Right lobe of liver (tissue), 4 donors: ENCODE results near the gene INTS3.

Source experiments
- POLR2A ChIP-seq: fragments of 450-650 bp; IDR thresholded peaks from one replicate; pipeline ENCODE4 v1.6.1; 2017; ENCODE audit warnings: antibody characterized with exemption, mild to moderate bottlenecking
- TF ChIP-seq, protein P1 (sequence below), 4 donors: fragments of 200-600 bp in 3 of 4; fragments of 450-650 bp in 1 of 4; IDR thresholded peaks; one replicate each; pipeline versions ENCODE4 v1.5.1 to v1.8.0; 2016 to 2022; ENCODE audit warnings: antibody characterized with exemption in 4 of 4, mild to moderate bottlenecking in 2 of 4
- donor health status: DM: no; HTN: no; CAD: no.
- donor health status: DM: no; HTN: no; CAD: no.
- donor health status: DM: no; HTN: yes; CAD: no.

DNA sequence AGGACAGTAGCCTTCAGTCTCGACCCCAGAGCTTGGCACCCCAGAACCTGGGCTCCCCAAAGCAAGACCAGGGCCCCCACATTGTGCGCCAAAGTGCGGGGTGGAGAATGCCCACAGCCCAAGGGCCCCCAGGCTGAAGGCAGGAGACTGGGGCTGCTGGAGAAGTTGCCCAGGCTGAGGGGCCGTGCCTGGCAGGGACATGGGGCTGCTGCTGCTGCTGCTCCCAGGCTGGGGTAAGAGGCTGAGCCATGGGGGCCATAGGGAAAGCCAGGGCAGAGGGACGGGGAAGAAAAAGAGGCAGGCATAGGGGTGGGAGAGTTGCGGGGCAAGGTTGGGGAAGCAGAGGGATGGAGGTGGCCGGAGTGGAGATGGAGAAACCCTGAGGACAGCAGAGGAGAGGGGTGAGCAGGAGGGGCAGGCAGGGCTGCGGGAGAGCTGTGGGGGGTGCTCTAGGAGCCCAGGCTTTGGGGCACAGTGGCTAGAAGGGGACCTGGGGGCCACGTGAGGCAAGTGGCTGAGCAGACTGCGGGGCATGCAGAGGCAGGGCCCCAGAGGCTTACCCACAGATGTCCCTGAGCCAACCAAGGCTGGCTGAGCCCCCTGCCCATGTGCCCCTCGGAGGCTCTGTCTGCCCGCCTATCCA is 66.2 kb downstream of the INTS3 start:
- TF ChIP-seq, protein P1, sequence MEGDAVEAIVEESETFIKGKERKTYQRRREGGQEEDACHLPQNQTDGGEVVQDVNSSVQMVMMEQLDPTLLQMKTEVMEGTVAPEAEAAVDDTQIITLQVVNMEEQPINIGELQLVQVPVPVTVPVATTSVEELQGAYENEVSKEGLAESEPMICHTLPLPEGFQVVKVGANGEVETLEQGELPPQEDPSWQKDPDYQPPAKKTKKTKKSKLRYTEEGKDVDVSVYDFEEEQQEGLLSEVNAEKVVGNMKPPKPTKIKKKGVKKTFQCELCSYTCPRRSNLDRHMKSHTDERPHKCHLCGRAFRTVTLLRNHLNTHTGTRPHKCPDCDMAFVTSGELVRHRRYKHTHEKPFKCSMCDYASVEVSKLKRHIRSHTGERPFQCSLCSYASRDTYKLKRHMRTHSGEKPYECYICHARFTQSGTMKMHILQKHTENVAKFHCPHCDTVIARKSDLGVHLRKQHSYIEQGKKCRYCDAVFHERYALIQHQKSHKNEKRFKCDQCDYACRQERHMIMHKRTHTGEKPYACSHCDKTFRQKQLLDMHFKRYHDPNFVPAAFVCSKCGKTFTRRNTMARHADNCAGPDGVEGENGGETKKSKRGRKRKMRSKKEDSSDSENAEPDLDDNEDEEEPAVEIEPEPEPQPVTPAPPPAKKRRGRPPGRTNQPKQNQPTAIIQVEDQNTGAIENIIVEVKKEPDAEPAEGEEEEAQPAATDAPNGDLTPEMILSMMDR (IDR thresholded peaks at IDR 0.05): no peak
- no peak for TF ChIP-seq POLR2A
